OCI-LY1 (cell line): ENCODE results near the gene CEP68.
"Not testable (repeated sequence)": the region's sequence is repeated elsewhere in the genome, so short reads cannot be mapped to it uniquely, and the experiment has no call there.

ENCODE experiments used
- CTCF ChIP-seq: fragments of 200-600 bp; sonication (generic), shearing (Covaris generic); IDR thresholded peaks from 2 replicates; pipeline ENCODE4 v1.5.1; 2017; ENCODE audit warnings: mild to moderate bottlenecking, antibody characterized with exemption, low read length, moderate library complexity, mixed read lengths
- EZH2 ChIP-seq: fragments of 200-600 bp; sonication (generic), shearing (Covaris generic); IDR thresholded peaks from 2 replicates; pipeline ENCODE4 v1.8.0; 2017; ENCODE audit warnings: borderline replicate concordance, mixed run types, mild to moderate bottlenecking, antibody characterized with exemption, low read length, moderate library complexity, mixed read lengths

- TF ChIP-seq CTCF, EZH2: not testable (repeated sequence)
Observed at GRCh38 chr2:65132930-65133329, 76.7 kb downstream of the CEP68 start.
